ENCODE measurements around the gene COBL. TPM values are rescaled to one million over a fixed set of nuclear protein-coding genes. Genes with fewer than 3 reads are reported as not detected.

The COBL gene
- total and polyA plus RNA-seq, 2 experiments from 2014 or later = 0.07 to 0.69 TPM

DNA sequence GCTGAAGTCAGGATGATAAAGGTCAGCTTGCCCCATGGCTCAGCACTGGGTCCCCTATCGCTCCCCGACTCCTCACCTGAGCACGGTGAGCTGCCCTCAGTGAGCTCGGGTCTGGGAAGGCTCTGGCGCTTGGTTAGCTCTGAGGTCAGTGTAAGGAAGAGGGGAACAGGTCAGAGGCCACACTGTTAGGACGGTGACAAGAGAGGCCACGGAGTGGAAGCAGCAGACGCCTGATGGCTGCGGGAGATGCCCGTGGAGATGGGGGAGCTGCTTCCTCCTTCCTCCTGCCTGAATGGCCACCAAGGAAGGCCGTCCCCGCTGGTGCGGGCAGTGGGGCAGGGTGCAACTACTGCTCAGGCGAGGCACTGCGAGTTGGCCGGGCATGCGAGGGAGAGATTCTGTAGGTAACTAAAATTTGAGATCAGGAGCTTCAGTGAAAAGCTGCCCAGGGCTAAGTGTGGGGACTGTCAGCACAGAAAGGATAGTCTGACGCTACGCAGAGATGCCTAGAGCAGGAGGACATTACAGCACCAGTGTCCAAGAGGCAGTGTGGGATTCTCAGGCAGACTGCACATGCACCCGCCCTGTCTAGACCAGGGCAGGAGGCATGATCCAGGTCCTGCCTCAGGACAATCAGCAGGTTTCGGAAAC is 302.6 kb downstream of the COBL start:
- Histone ChIP-seq H3K4me3 (no peak overlapping the region), H3K36me3 (no peaks in the 10 kb centered on the region), H3K4me1 (ENCODE audit: low read depth) (no peaks in the 10 kb centered on the region), H3K27me3 (no peaks in the 10 kb centered on the region), H3K27ac (no peak overlapping the region), H3K9me3 (ENCODE audit: low read depth) (no peaks in the 10 kb centered on the region)
- DNase-seq (ENCODE audit: low read depth in 1 of 2, low spot score in 1 of 2) = no peak
- TF ChIP-seq, protein P1, sequence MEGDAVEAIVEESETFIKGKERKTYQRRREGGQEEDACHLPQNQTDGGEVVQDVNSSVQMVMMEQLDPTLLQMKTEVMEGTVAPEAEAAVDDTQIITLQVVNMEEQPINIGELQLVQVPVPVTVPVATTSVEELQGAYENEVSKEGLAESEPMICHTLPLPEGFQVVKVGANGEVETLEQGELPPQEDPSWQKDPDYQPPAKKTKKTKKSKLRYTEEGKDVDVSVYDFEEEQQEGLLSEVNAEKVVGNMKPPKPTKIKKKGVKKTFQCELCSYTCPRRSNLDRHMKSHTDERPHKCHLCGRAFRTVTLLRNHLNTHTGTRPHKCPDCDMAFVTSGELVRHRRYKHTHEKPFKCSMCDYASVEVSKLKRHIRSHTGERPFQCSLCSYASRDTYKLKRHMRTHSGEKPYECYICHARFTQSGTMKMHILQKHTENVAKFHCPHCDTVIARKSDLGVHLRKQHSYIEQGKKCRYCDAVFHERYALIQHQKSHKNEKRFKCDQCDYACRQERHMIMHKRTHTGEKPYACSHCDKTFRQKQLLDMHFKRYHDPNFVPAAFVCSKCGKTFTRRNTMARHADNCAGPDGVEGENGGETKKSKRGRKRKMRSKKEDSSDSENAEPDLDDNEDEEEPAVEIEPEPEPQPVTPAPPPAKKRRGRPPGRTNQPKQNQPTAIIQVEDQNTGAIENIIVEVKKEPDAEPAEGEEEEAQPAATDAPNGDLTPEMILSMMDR (IDR thresholded peaks at IDR 0.05; ENCODE audit: low read depth, low read length) = no peak

DNA sequence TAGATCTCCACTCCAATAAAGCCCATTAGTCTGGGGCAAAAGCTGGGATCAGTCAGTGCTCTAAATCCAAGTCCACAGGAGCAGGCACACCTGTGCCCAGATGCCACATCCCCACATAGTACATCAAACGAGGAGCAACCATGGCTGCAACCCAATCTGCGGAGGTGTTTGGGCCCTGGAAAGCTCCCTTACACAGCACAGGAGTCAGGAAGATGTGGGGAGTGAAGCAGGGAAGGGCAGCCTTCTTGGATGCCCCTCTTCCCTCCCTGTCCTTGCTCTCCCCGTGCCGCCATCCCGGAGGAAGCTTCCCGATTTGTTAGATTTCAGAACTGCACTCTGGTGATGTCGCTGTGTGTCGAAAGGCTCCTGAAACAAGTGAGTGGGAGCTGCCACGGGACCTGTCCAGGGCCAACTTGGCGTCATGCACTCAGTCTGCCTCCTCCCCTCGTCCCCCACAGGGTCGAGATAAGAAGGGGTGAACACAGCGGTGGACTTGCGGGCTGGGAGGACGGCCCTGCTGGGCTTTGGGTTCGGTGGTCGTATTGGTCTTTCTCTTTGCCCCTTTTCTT is 303.3 kb downstream of the COBL start:
- DNase-seq (ENCODE audit: low read depth in 1 of 2, low spot score in 1 of 2) = peak in 1 of 2 donors; percentile 44
- Histone ChIP-seq H3K4me3 (no peak overlapping the region), H3K27ac (no peak overlapping the region), H3K36me3 (no peaks in the 10 kb centered on the region), H3K9me3 (ENCODE audit: low read depth) (no peaks in the 10 kb centered on the region), H3K27me3 (no peaks in the 10 kb centered on the region), H3K4me1 (ENCODE audit: low read depth) (no peaks in the 10 kb centered on the region)
- TF ChIP-seq, protein P1 (IDR thresholded peaks at IDR 0.05; ENCODE audit: low read depth, low read length) = no peak

DNA sequence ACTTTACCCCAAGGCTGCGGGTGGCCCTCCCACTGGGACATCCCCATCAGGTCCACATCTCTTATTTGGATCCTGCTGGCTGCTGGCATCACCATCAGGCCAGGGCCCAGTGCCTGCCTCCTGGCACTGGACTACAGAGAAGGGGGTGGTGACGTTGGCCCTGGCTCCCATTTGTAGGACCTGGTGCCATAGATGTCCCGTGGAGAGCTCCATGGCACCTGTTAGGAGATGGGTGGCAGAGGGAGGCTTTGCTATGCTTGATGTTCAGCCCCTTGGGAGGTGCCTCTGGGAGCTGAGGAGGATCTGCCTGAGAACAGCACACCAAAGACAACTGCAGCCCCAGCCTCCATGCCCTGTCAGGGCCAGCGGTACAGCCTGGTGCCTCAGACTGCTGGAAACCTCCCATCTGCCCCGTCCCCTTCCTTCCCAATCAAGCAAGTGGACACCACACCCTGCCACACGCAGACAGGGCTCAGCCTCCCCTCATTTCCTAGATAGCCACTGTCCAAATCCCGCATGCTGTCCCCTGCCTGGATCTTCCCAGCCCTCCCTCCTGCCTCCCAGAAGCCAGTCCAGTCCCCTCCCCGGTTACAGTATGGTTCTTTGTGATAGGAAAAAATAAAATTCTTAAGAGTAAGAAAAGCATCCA is 303.9 kb downstream of the COBL start:
- no peak for DNase-seq (ENCODE audit: low read depth in 1 of 2, low spot score in 1 of 2)
- no peaks in the 10 kb centered on the region for H3K9me3 ChIP-seq (ENCODE audit: low read depth)
- no peak overlapping the region for H3K4me3 ChIP-seq
- TF ChIP-seq, protein P1 (IDR thresholded peaks at IDR 0.05; ENCODE audit: low read depth, low read length) = no peak
- H3K4me1 ChIP-seq (ENCODE audit: low read depth) = no peaks in the 10 kb centered on the region
- H3K36me3 ChIP-seq = no peaks in the 10 kb centered on the region
- H3K27ac ChIP-seq = no peak overlapping the region
- H3K27me3 ChIP-seq = no peaks in the 10 kb centered on the region

DNA sequence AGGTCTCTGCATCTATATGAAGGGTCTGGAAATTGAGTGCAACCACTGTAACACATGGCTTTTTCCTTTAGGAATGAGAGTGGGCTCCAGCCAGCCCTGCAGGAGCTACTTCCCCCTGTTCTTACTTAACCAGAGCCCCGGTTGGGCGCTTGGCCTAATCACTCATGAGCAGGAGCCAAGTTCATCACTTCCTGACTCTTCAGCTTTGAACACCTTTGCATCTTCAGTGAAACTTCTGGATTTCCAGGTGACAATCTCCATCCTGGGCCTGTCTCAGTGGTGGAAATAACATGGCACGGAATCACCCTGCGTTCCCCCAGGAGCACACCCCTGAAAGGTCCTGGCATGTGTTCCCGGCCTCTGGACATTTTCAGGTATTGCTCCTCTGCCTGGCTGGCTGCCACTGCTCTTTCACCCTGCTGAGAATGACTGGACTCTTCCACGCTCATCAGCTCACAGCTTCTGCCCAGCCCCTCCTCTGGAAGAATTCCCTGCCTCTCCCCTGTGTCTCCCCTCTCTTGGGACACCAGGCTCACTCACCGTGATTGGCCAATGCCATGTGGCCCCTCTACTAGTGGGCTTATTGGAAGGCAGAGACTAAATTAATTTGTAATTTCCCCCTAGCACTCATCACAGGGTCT is 304.8 kb downstream of the COBL start:
- H3K27me3 ChIP-seq = no peaks in the 10 kb centered on the region
- no peaks in the 10 kb centered on the region for H3K36me3 ChIP-seq
- H3K27ac ChIP-seq = no peak overlapping the region
- TF ChIP-seq, protein P1 (IDR thresholded peaks at IDR 0.05; ENCODE audit: low read depth, low read length) = no peak
- no peaks in the 10 kb centered on the region for H3K9me3 ChIP-seq (ENCODE audit: low read depth)
- no peak overlapping the region for H3K4me3 ChIP-seq
- DNase-seq (ENCODE audit: low read depth in 1 of 2, low spot score in 1 of 2) = no peak
- no peaks in the 10 kb centered on the region for H3K4me1 ChIP-seq (ENCODE audit: low read depth)

DNA sequence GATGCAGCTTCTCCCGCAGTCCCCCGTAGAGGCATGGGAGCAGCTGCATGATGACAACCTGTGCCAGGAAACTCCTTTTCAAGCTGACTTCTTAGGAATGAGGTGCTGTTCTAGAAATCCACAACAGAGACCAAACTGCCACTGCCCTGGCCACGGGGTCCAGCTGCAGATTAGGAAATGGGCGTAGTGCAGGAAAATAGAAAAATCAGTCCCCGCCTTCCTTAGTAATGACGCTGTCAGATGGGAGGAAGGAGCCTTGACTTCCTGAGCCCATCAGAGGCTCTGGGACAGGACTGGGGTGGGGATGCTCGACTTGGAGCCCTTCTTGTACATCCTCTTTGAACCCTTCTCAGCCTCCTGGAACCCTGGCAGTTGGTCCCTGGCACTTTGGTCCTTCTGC is 306.1 kb downstream of the COBL start:
- no peaks in the 10 kb centered on the region for H3K27me3 ChIP-seq
- H3K27ac ChIP-seq = no peak overlapping the region
- TF ChIP-seq, protein P1 (IDR thresholded peaks at IDR 0.05; ENCODE audit: low read depth, low read length) = no peak
- no peak for DNase-seq (ENCODE audit: low read depth in 1 of 2, low spot score in 1 of 2)
- H3K4me1 ChIP-seq (ENCODE audit: low read depth) = no peaks in the 10 kb centered on the region
- H3K9me3 ChIP-seq (ENCODE audit: low read depth) = no peaks in the 10 kb centered on the region
- H3K4me3 ChIP-seq = no peak overlapping the region
- H3K36me3 ChIP-seq = no peaks in the 10 kb centered on the region
